ENCODE measurements around the gene CCL8.

The CCL8 gene

GRCh38 chr17:34337701-34338100, 18.5 kb downstream of the CCL8 start:
- TF ChIP-seq CTCF (IDR thresholded peaks at IDR 0.05; ENCODE audit: borderline replicate concordance, control extremely low read depth, extremely low read depth, insufficient read depth, missing control alignments), result no peak
- DNase-seq (ENCODE audit: low spot score), result no peak
- in situ Hi-C loops (cut with MboI; ENCODE audit: low sequenced_read_pairs, unreplicated experiment), result no loop called here

- in situ Hi-C loops (cut with MboI; ENCODE audit: low sequenced_read_pairs, unreplicated experiment), result no loop called here
- no peak for DNase-seq (ENCODE audit: low spot score)
- TF ChIP-seq CTCF (IDR thresholded peaks at IDR 0.05; ENCODE audit: borderline replicate concordance, control extremely low read depth, extremely low read depth, insufficient read depth, missing control alignments), result no peak
Observed at GRCh38 chr17:34339138-34339770, 20.0 kb downstream of the CCL8 start.

- no peak for TF ChIP-seq CTCF (IDR thresholded peaks at IDR 0.05; ENCODE audit: borderline replicate concordance, control extremely low read depth, extremely low read depth, insufficient read depth, missing control alignments)
- no peak for DNase-seq (ENCODE audit: low spot score)
- in situ Hi-C loops (cut with MboI; ENCODE audit: low sequenced_read_pairs, unreplicated experiment), result no loop called here
Observed at GRCh38 chr17:34341916-34342315, 22.7 kb downstream of the CCL8 start.

- in situ Hi-C loops (cut with MboI; ENCODE audit: low sequenced_read_pairs, unreplicated experiment), result no loop called here
Observed at GRCh38 chr17:34347063-34347462, 27.8 kb downstream of the CCL8 start.

GRCh38 chr17:34349751-34350150, 30.5 kb downstream of the CCL8 start:
- in situ Hi-C loops (cut with MboI; ENCODE audit: low sequenced_read_pairs, unreplicated experiment), result no loop called here
- no peak for DNase-seq (ENCODE audit: low spot score)
- no peak for TF ChIP-seq CTCF (IDR thresholded peaks at IDR 0.05; ENCODE audit: borderline replicate concordance, control extremely low read depth, extremely low read depth, insufficient read depth, missing control alignments)

More at GRCh38 chr17:34347063-34347462, 27.8 kb downstream of the CCL8 start:
- no peak for DNase-seq (ENCODE audit: low spot score)
- no peak for TF ChIP-seq CTCF (IDR thresholded peaks at IDR 0.05; ENCODE audit: borderline replicate concordance, control extremely low read depth, extremely low read depth, insufficient read depth, missing control alignments)

DNA sequence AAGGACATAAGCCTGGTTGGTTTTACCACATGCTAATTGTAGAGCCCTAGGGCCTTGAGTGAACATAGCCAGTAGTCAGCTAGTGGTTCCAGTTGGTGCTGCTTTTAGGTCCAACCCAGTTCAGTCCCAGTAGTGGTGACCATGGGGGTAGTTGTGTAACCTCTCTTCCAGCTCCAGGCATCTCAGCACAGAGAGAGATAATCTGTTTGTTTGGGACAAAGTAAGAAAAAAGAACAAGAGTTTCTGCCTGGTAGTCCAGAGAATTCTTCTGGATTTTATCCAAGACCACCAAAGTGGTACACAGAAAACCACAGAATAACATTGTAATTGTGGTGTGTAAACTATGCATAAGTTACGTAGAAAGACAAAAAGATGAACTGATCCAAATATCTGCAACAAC, 31.9 kb downstream of the CCL8 start:
- no peak for DNase-seq (ENCODE audit: low spot score)
- no peak for TF ChIP-seq CTCF (IDR thresholded peaks at IDR 0.05; ENCODE audit: borderline replicate concordance, control extremely low read depth, extremely low read depth, insufficient read depth, missing control alignments)
- in situ Hi-C loops (cut with MboI; ENCODE audit: low sequenced_read_pairs, unreplicated experiment), result no loop called here

All from GM13976 (cell line).